GM21526 (cell line): ENCODE measurements around the gene POLR1G.

Experiments
- ATAC-seq: cut with Tn5 transposase; IDR thresholded peaks from one replicate; pipeline ENCODE4 v1.9.1; 2021; ENCODE audit warnings: moderate library complexity; ENCODE audit not compliant: unreplicated experiment, low FRiP score

Gene POLR1G, protein sequence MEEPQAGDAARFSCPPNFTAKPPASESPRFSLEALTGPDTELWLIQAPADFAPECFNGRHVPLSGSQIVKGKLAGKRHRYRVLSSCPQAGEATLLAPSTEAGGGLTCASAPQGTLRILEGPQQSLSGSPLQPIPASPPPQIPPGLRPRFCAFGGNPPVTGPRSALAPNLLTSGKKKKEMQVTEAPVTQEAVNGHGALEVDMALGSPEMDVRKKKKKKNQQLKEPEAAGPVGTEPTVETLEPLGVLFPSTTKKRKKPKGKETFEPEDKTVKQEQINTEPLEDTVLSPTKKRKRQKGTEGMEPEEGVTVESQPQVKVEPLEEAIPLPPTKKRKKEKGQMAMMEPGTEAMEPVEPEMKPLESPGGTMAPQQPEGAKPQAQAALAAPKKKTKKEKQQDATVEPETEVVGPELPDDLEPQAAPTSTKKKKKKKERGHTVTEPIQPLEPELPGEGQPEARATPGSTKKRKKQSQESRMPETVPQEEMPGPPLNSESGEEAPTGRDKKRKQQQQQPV

DNA sequence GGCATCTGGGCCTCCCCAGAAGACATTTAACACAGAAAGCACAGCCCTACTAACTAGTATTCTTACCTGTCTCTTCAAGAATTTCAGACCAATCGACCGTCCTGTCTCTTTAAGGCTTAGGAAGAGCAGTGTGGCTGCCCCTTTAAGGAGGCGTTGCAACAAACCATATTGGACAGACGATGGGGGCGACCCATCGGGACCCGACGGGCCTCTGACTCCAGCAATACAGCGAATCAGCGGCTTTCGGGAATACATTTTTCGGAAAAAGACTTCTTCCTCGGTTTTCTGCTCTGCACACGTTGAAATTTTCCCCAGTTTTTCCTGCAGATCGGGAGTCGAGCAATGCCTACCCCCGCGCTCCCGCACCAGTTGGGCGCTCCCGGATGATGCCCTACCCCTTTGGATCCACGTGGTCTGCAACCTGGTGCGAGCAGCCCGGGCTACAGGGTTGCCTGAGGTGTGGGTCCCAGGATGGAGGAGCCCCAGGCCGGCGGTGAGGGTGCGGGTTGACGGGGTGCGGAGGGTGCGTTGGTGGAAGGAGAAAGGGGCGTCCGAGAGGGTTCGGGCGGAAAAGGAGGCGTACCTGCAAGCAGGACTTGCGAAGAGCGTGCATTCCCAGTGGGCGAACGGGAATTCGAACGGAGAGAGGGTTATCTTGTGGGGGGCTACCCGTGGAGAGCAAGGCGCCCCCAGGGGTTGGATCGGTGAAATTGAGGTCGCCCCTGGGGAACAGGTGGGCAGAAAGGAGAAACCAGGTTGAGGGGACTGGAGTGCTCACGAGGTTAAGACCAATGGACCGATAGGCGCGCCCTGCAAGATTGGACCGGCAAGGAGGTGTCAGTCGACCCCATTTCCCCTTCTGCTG is at the start of gene POLR1G:
TSS of gene POLR1G (plus strand) at position 419 of the 865 bp plus-strand sequence. CDS start at position 472, 53 bp downstream.
- ATAC-seq = peak; percentile 49

DNA sequence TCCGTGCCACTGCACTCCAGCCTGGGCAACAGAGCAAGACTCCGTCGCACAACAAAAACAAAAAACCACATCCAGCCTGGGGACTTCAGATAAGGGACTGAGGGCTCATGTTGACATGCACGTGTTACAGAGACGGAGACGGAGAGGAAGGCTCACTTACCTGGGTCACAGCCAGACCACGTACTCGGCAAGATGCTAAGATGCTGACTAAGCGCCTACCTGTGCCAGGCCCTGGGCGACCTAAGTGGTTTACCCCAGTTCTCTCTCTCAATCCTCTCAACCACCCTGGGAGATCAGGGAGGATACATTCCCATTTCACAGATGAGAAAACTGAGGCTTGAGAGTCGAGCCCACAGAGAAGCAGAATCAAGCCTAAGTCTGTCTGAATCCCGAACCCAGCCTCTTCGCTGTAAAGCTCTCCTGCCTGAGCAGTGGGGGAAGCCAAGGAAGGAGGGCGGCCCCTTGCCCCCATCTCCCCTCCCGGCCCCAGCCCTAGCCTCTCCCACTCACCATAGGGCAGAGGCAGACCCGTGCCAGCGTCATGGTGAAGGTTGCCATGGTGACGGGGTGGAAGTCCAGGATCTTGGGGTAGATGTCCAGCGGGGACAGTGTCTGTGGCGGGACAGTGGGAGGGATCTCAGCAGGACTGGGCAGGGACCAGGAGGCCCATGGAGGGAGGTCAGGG is 49.5 kb upstream of the POLR1G start:
- no peak for ATAC-seq

DNA sequence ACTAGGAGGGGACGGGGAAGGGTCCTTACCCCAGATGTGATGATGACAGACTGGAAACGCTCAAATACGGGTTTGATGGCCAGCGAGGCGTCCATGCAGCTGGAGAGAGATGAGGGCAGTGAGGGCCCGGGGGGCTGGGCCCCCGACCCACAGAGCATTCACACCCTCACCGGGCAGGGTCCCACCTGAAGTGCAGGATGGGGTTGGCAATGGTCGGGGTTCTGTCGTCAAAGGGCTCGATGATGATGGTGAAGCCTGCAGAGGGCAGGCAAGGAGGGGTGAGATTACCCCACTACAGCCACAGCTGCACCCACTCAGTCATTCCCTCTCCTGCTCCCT is 49.0 kb upstream of the POLR1G start:
- no peak for ATAC-seq

DNA sequence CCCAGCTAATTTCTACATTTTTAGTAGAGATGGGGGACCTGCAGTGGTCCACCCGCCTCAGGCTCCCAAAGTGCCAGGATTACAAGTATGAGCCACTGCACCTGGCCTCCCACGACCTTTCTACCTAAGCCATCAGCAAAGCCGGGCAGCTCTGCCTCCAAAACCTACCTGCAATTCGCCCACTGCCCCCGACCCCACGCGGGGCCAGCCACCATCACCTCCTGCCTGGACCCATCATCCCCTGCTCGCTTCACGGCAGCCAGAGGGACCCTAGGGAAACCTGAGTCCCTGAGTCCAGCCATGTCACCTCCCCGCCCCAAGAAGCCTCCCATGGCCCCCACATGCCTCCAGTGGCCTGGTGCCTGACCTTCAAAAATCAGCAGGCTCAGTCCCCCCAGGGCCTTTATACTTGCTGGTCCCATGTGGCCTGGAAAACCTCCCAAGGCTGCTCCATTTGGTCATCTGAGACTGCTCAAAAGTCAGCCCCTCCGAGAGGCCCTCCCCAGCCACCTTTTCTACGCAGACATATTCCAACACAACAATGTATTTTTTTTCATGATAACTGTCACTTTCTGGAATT is 48.1 kb upstream of the POLR1G start:
- ATAC-seq = no peak

DNA sequence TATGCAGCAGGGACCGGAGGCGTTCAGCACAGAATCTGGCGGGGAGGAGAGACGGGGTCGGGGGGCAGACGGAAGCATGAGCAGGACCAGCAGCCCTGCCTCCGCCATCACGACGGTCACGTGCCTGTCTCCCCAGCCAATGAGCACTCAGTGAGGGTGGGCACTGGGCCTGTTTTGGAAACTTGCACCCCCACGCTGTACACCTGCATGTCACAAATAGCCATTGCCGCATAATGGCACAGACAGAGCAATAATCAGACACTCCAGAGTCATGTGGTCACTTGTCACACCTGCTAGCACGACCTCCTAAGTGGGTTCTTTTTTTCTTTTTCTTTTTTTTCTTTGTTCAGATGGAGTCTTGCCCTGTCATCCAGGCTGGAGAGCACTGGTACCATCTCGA is 44.8 kb upstream of the POLR1G start:
- ATAC-seq = no peak

DNA sequence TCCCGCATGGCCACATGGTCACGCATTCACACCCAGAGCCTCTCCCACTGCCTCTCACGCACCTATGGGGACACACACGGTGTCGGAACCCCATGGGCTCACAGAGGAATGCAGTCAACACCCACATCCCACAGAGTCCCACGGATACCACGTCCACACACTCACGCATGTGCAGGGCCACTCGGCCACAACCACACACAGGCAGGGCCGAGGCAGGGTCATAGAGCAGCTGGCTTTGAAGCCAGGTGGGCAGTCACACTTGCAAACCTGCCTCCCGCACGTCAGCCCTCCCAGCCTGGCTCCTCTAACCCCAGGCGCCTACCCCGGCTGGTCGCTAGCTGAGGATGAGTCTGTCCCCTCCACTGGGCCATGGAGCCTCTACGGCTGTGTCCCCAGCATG is 44.2 kb upstream of the POLR1G start:
- ATAC-seq = no peak

DNA sequence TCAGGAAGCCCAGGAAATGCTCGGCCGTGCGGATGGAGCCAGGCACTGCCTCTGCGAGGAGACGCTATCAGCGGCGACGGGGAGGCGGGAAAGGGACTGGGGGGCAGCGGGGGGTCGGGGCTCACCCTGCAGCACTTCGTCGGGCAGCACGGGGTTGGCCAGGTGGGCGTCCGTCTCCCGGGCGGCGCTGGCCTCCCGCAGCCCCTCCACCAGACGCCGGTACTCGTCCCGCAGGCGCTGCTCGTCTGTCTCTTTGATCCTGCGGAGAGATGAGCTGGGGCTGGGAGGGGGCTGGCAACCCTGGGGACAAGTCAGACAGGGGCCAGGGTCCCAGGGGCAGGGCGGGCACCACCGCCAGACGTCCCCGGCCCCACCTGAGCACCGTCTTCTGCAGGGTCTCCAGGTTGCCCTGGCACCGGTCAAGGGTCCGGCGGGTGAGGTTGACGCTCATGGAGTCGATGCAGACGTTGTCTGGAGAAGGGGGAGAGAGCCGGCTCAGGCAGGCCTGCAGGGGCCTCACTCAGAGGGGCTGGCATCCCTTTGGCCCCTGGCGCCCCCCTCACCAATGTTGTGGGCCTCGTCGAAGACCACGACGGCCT is 42.5 kb upstream of the POLR1G start:
- no peak for ATAC-seq

DNA sequence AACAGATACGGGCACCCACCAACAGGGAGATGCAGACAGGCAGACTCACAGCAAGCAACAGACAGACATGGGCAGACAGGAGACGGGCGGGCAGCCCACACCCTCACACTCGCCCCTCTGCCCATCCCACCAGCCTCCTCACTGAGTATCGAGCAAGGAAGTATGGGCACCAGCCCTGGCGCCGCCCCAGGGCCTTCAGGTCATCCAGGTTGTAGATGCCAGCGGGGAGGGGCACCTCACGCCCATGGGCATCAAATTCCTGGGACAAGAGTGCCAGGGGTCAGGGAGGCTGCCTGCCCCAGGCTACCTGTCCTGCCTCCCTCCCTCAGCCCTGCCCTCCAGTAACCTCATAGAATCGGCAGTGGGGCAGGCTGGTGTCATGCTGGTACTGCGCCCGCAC is 41.7 kb upstream of the POLR1G start:
- ATAC-seq = no peak

DNA sequence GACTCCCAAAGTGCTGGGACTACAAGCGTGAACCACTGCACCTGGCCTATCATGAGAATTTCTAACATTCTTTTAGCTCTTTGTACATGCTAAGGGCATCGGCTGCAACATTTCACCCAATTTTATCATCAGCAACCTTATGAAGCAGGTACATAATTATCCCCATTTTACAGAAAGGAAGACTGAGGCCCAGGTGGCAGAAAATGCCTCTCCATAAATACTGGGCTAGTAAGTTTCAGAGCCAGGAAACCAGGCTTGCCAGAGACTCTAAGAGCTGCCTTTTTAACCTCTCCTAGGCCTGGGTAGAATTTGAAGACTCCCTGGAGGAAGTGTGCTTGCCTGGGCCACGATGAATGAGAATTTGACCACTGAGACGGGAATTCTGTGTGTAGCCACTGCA is 38.3 kb upstream of the POLR1G start:
- no peak for ATAC-seq

DNA sequence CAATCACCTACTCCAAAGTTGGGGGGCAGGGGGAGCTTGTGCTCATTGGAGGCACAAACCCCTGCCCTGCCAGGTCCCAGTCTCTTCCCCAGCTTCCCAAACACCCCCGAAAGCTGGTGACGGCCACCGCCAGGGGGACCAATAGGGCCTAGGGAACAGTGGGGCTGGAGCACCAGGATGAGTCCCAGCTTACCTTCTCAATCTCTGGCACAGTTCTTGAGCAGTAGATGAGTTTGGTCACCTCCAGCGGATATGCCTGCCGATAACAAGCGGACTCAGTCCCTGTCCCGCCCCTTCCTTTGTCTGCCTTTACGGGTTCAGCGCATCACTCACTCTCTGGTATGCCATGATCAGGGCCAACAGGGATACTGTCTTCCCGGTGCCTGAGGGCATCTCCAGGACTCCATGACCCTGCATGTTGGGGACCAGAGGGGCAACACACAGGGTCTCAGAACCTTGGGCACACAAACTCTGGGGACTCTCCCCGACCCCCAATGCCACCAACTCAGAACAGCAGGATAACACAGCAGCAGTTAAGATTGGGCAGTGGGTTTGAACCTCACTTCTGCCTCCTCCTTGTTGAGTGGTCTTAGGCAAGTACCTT is 37.6 kb upstream of the POLR1G start:
- no peak for ATAC-seq

DNA sequence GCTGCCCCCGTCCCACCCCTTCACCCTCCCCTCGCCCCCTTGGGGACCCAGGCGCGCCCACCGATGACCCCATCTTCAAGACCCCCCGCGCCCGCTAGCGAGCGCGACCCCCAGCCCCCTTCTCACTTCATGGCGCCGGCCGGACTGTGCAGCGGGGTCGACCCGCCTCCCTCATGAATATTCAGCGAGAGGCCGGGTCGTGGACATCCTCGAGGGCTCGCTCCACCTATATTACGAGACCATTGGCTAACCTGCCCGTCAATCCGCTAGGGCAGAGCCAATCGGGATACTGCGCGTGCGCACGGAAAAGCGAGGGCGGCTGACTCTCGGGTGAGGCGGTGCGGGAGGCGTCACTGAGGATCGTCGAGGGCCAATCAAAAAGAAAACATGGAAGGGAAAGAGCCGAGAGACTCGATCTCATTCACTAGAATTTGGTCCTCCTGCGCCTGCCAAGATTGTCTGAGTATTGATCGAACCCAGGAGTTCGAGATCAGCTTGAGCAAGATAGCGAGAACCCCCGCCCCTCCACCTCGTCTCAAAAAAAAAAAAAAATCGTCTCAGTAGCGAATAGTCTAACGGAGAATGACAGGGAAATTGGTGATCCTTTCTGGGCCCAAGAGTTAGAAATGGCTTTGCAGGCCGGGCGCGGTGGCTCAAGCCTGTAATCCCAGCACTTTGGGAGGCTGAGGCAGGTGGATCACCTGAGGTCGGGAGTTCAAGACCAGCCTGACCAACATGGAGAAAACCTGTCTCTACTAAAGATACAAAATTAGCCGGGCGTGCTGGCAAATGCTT is 35.8 kb upstream of the POLR1G start, which contains the start of gene ERCC2:
TSS of gene ERCC2 (minus strand) at position 164 of the 795 bp plus-strand sequence. CDS start at position 131, 33 bp downstream.
- ATAC-seq = peak; percentile 86

DNA sequence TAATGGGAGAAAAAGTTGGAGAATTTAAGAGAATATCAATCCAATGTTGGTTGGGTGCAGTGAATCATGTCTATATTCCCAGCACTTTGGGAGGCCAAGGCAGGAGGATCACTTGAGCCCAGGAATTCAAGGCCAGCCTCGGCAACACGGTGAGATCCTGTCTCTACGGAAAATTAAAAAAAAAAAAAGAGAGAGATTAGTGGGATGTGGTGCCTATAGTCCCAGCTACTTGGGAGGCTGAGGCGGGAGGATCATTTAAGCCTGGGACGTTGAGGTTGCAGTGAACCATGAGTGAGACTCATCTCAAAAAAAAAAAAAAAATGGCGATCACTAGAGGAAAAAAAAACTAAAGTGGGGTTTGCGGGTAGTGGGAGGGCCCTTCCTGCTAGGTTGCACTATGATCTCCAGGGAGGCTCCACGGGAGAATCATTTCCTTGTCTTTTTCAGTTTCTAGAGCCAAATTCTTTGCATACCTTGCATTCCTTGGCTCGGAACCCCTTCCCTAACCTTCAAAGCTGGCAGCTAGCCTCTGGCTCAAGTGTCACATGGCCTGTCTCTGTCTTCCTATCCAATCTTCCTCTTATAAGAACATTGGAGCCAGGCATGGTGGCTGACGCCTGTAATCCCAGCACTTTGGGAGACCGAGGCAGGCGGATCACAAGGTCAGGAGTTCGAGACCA is 30.3 kb upstream of the POLR1G start:
- ATAC-seq = no peak

DNA sequence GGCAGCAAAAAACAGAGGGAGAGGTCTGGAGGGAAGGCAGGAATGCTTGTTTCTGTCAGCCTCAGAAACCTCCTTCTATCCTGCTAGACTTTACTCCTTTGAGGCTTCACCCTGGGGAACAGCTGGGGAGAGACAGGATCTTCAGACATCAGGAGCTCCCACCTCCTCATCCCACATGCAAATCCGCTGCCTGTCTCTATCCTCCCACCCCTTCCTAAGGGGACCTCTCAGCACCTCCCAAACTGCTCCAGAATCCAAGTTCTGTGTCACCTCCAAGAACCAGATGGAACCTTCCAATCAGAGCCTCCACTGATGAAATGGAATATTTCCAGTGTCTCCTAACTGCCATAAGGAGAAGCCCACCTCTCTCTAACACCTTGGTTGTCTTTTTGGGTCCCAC is 26.3 kb upstream of the POLR1G start:
- ATAC-seq = no peak

DNA sequence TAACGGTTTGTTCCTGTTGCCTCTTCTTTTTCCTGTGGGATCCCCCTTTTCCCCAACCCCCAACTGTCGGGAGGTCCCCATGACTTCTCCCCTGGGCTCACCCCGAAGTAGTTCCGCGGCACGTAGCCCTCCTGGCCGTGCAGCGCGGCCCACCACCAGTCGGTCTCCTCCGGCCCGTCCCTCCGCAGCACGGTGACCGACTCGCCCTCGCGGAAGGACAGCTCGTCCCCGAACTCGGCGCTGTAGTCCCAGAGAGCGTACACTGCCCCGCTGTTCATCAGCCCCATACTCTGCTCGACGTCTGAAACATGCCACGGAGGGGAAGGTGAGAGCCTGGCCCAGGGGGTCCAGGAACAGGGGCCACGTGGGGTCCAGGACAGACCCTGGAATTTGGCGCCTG is 24.0 kb upstream of the POLR1G start:
- no peak for ATAC-seq

DNA sequence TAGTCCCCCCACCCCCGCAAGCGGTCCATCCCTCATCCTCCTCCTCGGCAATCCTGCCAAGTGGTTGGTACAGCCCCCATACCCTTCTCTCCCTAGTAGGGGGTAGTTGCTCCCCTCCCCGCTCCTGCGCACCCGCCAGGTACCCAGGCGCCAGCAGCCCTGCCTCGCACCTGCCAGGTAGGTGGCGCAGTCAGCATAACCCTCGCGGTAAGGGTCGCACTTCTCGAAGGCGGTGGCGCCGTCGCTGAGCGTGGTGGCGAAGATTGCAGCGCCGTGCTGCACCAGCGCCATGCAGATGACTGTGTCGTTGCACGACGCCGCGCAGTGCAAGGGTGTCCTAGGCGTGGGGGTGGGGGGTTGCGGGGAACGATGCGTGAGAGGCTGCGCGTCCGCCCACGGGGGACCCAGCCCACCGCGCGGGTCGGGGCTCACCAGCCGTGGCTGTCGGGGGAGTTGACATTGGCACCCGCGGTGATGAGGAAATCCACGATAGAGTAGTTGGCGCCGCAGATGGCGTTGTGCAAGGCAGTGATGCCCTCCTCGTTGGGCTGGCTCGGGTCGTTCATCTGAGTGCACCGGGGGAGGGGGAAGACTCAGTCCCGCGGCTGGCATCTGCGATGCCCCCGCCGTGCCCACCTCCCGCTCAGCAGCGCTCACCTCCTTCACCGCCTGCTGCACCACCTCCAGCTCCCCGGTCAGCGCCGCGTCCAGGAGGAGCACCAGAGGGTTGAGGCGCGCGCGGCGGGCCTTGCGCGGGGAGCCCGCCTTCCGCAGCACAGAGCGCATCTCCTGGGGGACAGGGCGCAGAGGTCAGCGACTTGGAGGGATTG is 20.8 kb upstream of the POLR1G start:
- ATAC-seq = no peak

DNA sequence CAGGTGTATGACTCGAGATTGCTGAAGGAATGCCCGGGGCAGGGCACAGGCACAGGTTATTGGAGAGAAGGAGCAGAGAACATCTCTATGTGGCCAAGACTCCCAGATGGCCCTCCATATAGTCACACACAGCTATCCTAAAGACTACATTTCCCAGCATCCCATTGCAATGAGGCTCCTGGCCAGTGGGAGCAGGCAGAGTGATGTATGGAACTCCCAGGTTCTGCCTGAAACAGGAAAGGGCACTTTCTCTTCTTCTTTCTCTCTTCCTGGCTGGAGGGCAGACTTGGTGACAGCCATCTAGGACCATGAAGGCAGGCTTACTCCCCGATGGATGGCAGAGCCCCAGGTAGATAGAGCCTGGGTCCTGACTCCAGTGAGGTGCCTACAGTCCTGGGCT is 15.1 kb upstream of the POLR1G start:
- no peak for ATAC-seq

DNA sequence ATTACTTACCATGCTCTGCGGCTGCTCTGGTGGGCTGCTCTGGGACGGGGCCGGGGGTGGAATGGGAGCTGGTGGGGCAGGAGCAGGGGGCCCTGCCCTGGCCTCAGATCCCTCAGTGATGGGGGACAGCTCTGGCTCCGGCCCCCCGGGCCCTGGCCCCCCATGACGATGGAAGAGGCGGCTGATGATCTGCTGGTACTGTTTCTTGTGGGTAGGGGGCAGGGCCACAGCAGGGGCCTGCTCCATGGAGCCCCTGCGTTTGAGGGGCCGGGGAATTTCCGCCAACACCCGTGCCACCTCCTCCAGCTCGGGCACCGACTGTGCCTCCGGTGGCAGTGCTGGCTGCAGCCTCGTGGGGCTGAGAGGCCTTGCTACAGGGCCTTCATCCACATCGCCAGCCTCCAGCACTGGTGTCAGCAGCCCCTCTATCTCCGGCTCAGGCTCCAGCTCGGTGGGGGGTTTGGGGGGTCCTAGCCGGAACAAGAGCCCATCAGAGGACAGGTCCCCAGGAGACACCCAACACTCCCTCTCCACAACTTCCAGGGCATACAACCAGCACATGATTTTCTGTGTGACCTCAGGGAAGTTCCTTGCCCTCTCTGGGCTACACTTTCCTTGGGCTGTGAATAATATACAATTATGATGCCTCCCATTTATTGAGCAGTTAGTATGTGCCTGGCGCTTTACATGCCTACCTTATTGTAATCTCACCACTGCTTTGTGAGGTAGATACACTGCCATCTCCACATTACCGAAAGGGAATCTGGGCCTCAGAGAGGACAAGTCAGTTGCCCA is 14.4 kb upstream of the POLR1G start:
- no peak for ATAC-seq
